ENCODE data around the gene HYAL2.
A peak's percentile ranks its signal among the peaks of the same experiment; 100 is the strongest.

Gene HYAL2

DNA sequence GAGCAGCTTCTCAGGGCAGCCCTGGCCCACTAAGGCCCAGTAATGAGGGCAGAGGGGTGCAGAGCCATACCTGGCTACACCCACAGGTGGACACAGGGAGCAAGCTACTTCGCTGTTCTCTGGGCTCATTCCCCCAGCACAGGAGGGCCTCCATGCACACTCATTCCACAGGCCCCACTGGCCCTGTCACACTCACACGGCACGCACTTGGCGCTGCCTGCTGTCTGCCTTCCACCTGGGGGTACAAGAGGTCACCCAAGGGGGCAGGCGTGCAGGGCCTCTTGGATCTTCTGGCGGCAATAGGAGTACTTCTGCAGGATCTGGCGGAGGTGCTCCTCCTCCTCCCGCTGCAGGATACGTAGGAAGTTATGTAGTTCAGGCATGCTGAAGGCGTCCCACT lies 7.8 kb upstream of the HYAL2 start:
- DNase-seq (ENCODE audit: low read depth in 2 of 2), result no peak

DNA sequence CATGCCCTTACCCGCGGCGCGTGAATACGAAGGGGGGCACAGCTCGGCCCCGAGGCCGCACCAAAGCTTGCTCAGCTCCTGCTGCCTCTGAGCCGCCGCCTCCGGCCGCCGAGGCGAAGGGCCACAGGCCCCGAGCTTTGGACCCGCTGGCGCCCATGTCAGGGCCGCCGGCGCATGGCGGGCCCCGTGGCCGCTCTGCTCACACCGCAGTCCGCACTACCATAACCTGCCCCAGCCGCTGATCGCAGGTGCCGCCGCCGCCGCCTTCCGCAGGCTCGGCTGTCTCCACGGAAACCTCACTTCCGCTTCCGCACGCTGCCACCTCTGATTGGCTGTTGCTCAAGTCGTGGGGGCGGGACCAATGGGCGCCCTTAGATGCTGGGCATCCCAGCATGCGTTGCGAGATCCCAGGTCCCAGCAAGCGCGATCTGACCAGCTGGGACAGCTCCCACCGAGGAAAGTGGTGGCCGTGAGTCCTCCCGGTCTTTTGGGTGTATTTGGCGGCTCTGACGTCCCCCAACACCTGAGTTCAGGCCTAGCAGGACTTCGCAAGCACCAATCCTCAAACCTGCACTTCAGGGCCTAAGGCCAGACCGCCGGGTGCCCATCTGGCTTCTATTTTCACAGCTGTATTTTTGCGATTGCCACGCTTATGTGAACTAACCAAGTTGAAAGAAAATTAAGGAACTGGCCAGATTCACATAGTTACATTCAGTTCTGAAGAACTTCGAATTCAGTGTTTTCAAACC lies 5.6 kb upstream of the HYAL2 start, which contains the start of gene TUSC2:
Gene TUSC2 (minus strand): TSS at position 281 of the 749 bp plus-strand sequence. CDS start 124 bp downstream, at position 157.
- DNase-seq (ENCODE audit: low read depth in 2 of 2), result peak; percentile 93 to 94

DNA sequence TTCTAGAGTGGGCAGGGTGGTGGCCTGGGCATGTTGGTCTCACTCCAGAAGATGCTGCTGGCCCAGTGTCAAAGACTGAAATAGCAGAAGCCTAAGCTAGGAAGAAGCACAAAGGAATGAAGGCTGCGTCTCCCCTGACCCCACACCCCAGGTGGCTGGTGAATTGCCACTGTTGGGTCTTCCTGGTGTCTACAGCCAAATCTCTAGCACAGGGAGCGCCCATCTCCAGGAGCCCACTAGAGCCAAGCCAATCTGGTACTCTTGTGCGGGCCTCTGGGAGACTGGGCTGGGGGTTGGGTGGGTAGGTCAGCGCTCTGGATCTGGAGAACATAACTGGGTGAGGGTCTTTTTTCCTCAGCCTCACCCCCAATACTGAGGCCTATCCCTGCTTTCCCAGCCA lies 4.6 kb upstream of the HYAL2 start:
- no peak for DNase-seq (ENCODE audit: low read depth in 2 of 2)

DNA sequence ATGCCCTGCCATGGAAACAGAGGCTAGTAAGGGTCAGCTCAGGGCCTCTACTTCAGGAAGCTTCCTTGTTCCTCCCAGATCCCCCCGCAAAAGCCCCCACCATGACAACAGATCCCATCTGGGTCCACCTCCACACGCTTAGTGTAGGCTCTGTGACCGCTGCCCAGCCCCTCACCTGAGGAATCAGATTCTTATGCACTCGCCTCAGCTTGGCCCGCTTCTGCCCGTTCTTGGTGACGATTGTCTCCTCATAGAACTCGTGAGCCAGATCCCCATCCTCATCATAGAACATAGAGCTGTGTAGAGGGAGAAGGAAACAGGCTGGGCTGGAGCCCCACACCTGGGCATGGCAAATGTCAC lies 3.6 kb upstream of the HYAL2 start:
- no peak for DNase-seq (ENCODE audit: low read depth in 2 of 2)

DNA sequence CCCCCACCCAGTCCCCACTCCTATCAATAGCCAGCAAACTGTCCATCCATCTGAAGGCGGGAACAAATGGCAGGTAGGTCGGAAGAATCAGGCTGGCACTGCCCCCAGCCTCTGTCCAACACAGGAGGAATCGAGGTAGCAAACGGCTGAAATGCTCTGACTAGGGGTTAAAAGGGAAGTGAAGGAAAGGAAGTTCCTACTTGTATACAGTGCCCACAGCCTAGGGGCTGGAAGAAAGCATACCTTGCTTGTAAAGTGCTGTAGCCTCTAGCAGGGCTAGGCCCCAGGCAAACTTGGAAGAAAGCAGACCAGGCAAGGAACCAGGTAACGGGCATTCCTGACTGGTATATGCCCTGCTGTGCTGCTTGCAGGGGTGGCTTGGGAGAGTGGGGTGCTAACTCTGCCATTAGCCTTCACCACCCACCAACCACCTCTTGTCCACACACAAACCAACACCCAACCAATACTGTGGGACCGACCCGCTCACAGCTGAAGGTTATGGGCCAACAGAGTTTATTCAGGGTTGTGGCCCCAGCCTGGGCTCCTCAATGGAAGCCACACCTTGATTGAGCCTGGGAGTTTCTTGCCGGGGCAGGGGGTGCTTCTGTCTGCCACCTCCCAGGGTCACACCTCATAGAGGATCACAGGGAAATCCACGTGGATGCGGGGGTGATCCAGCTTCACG lies 3.1 kb upstream of the HYAL2 start:
- no peak for DNase-seq (ENCODE audit: low read depth in 2 of 2)

DNA sequence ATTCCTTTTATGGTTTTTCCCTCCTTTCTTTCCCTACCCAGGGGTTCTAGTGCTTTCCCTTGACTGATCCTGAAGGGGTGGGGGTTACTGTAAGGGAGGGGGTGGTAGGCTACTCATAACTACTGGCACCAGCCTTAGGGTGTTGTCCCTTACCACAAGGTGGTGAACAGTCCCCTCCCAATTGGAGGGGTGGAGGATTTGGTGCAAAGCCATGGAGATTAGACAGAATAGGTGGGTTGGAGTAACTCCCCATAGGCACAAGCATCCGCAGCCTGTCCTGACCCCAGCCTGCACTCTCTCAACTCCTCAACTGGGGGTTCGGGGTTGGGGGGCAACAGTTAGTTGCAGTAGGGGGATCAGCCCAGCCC lies 2.6 kb upstream of the HYAL2 start:
- DNase-seq (ENCODE audit: low read depth in 2 of 2), result no peak

DNA sequence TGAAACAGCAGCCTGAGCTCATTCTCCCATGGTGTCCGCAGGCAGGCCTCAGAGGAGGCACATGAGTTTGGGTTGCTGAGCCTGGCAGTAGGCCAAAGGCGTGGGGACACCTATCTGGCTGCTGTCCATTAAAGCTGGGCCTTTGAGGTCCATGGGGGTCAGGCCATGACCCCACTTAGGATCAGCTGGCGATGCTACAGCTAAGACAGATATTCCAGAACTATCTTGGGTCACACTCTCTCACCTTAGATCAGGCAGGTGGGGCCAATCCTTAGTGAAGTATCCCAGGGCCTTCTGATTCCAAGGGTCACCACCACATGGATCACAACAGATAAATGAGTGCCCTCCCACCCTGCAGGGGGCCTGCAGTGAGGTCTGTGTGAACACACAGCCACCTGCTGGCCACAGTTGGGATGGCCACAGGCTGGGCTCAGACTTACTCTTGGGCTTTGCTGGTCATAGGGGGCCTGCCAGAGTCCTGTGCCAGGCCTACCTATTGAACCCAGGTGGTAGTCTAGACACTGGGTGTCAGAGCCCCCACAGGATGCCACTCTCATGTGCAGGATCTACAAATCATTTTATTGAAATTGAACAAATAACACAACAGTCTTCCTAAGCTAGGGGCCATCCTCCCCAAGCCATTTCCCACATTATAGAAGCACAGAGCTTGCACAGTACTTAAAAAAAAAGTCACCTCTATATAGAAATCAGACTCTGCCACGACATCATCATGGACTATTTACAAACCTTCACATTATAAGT lies 2.0 kb upstream of the HYAL2 start:
- DNase-seq (ENCODE audit: low read depth in 2 of 2), result peak; percentile 52 to 57

DNA sequence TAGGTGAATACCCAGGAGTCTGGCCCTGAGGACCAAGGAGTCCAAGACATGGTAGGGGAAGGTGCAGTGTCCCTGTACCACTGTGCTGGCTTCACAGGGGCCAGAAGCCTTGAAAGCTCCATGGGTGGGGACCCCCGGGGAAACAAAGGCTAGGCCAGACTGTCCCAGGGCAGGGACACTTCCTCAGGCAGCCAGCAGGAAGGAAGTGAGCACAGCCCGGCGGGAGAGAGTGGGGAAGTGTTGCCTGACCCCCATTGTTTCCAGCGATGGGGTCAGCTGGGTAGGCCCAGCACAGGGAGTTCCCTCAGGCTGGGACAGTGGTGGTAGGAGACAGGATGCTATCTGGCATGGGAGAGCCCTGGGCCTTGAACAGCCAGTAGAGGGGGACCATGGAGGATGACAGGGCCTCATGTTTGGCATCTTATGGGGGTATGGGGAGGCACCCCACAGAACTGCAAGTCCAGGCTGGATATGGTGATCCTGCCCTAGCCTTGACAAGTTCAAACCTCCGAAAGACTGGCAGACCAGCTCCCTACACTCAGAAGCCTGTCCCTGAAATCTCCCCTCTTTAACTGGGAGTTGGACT lies 1.2 kb upstream of the HYAL2 start:
- DNase-seq (ENCODE audit: low read depth in 2 of 2), result no peak

DNA sequence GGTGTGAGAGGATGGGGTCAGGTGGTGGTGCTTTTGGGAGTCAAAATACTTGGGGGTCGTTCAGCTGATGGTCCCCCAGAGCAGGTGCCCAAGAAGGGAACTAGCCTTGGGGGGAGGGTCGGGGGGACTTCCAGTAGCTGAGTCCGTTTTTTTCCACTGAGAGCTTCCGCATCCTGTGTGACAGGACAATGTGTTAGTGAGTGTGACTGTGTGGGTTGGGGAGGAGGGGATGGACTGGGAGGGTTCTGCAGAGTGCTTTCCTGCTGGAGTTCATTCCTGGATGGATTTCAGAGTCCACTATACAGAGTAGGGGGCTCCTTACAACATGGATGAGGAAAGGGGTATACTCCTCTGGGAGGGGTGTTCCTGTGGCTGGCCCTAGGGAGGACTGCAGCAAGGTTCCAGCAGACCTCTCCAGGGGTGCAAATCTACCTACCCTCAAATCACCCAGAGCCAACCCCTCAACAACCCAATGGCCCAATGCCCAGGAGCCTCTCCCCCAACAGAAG lies 601 bp upstream of the HYAL2 start:
- no peak for DNase-seq (ENCODE audit: low read depth in 2 of 2)

DNA sequence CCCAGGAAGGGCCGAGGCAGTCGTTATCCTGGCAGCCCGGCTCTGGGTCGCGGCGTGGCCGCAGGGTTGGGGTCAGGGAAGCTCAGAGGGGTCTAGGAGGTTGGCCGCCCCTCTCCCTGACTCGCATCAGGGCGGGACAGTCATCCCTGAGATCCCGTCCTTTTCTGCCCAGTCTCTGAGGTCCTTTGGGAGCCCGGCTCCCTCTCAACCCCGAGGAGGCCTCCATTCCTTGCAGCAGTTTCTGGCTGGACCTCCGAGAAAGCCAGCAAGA lies 495 bp downstream of the HYAL2 start:
- DNase-seq (ENCODE audit: low read depth in 2 of 2), result no peak

DNA sequence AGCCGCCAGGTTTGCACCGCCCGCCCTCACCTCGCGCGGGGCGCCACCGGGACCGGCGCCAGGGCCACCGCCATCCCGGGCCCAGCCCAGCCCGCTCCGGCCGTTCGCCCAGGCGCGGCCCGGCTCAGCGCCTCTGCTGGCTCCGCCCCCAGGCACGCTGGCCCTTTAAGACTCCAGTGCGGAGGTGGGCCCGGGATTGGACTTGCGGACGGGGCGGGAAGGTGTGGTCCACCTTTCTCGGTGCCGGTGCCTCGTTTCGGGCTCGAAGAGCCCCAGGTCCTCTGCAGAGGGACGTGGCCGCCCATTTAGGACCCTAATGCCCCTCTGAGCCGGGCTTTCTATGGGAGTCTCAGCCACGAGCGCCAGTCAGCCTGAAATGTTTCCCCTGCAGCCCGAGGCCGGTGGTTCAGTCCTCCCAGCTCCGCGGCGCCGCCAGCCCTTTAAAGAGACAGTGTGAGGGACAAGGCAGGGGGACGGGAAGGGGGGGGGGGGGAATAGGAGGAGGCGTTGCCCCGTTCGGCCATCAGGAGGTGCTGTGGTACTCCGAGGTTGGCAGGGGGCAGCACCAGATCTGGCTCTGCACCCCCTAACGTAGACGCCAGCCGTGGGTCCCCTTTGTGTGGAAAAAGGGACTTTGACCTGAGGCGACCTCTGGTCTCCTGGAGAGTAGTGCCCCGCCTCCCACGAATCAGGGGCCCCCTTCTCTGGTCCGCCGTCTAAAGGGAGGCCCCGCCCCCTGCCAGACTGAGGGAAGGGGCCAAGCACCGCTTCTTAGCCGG lies 1.0 kb downstream of the HYAL2 start:
- DNase-seq (ENCODE audit: low read depth in 2 of 2), result peak; percentile 75 to 84

DNA sequence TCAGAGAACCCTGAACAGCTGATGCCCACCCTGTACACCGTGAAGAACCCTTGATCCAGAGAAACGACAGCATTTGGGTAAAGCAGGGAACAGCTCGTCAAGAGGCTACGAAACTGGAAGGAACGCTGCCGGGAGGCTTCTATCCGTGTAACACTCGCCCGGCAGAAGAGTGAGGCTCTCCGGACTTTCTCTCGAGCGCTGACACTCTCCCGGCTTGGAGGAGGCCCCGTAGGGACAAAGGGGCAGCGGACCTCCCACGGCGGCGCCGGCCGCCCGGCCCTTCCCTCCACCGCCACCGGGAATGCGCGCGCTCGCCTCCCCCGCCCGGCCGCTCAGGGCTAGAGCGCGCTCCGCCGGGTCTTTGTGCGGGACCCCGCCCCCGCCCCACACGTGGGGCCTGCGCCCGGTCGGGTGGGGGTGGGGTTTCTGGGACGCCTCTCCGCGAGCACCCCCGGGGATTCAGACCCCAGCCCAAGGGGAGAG lies 1.7 kb downstream of the HYAL2 start:
- DNase-seq (ENCODE audit: low read depth in 2 of 2), result peak in 1 of 2 donors; percentile 62

DNA sequence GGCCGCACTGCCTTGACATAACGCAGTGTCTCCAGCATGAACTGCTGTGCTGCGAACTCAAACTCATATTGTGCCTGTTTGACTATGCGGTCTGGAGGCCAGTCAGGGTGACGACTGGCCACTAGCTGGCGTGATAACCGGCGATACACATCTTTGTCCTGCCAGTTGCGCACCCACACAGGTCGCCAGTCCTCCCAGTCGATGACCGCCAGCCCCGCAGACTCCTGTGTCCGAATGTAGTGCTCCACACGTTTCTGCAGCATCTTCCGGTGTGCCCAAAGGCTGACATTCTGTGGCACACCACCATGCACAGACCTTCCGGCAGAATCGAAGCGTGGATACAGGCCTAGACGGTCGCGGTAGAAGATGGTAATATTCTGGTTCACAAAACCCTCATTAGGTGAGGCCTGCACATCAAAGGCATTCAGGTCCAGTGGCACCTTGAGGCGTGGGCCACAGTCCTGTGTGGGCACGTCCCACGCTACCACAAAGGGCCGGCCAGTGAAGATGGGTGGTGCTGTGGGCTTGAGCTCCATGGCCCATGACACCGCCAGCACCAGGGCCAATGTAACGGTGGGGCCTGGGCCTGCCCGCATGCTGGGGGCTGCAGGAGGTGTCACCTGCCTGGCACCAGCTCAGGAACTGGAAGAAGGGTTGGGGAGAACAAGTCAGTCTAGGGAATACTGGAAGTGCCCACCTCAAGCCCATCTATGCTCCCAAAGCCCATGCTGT lies 2.5 kb downstream of the HYAL2 start:
- DNase-seq (ENCODE audit: low read depth in 2 of 2), result no peak

DNA sequence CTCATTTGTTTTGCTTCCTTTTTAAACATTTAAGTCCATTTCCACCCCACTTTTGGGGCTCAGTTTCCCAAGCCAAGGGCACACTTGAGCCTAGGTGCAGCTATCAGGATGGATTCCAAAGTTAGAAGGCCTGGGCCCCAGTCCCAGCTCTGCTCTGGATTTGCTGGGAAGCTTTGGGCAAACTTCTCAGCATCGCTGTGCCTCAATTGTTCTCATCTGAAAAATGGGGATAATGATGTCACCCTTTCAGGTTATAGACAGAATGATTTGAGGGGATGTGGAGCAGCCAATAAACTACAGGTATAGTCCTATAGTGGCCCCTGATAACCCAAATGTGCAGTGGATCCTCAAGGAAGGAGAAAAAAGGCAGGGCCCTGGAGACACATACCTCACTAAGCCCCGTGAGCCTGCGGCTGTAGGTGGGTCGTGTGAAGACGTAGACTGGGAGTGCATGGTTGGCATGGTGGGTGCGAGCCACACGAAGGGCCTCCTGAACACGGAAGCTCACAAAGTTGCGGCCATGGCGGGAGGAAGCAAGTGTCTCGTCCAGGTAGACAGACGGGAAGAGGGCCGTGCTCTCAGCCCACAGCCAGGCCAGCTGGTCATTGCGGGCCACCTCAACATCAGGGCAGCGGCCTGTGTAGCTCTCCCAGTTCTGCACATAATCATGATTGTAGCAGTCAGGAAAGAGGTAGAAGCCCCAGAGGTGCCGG lies 3.2 kb downstream of the HYAL2 start:
- DNase-seq (ENCODE audit: low read depth in 2 of 2), result no peak

DNA sequence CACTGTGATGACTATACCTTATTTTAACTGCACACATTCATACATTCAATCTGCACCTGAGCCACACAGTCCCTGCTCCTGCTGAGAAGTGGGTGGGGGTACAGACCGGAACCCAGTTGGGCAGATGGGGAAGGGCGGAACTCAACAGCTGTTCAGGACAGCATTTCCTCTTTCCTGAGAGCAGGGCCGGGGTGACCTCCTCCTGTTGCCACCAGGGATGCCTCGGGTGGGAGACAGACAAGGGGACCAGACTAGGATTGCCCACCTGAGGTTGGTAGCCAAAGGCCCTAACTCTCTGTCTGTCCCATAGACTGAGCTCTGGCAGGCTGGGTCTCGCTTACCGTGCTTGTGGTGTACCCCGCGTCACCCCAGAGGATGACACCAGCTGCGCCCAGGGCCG lies 3.9 kb downstream of the HYAL2 start:
- no peak for DNase-seq (ENCODE audit: low read depth in 2 of 2)

DNA sequence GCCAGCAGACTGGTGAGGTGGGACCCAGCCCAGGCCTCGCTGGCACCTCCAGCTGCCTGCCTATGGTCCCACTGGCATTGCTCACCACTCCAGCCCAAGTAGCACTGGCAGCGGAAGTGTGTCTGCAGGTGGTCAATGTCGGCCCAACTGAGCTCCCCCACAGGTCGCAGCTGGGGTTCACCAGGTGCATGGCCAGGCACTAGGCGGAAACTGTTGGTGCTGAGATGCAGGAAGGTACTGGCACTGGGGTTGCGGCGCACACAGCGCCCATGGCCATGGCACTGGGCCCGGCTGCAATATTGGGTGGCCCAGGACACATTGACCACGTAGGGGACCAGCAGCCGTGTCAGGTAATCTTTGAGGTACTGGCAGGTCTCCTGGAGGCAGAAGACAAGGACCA lies 4.4 kb downstream of the HYAL2 start:
- no peak for DNase-seq (ENCODE audit: low read depth in 2 of 2)

DNA sequence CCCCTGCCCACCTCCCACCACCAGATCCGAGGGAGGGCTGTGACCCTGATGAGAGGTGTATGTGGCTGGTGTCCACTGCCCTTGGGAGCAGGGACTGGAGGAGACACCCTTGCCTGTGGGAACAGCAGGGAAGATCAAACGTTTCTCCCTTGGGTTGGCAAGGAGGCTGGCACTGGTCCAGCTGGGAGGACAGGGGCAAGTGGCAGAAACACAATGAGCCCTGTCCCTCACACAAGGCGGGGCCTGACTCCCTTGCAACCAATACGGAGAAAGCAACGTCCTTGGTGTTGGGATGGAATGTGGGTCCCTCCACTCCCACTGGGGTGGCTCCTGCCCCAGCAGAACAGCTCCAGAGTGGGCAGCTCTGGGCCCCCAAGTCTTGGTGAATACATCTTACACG lies 5.2 kb downstream of the HYAL2 start:
- DNase-seq (ENCODE audit: low read depth in 2 of 2), result no peak

DNA sequence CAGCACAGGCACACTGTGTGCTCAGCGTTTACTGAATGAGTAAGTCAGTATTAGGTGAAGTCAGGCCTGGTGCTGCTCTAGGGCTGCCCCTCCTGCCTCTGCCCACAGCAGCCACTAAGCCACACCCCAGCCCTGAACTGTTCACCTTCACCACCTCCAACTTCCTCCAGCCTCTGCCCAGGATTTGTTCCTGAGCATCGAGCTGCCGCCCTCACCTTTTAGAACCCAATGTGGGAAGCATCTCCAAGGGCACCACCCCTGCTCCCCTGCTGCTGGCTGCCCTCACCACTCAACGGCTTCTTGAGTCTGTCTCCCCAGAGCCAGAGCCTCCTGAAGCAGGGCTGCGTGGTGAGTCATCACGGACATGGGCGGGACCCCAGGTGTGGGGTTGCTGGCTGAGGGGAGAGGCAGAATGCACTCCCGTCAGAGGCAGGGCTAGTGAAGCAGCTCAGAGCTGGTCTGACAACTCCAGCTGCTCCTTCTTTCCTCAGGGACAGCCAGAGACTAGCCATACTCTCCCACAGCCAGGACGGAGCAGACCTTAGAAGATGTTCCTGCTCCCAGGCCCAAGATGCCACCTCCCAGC lies 5.8 kb downstream of the HYAL2 start:
- no peak for DNase-seq (ENCODE audit: low read depth in 2 of 2)

DNA sequence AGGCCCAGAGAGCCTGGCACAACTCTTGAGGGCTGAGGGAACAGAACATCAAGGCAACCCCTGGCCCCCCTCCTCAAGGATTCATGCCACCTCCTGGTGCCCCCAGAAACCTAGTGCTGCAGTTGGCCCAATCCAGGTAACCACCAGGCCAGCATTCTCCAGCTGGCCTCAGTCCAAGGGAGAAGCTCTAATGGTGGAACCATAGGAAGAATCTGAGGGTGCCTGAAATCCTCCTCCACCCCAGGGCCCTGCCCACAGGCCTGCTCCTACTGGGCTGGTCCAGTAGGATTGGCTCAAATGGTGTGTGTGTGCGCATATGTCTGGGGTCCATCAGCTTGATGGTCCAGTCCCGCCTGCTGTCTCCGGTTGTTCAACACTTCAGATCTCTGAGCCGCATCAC lies 7.7 kb downstream of the HYAL2 start:
- DNase-seq (ENCODE audit: low read depth in 2 of 2), result no peak

DNA sequence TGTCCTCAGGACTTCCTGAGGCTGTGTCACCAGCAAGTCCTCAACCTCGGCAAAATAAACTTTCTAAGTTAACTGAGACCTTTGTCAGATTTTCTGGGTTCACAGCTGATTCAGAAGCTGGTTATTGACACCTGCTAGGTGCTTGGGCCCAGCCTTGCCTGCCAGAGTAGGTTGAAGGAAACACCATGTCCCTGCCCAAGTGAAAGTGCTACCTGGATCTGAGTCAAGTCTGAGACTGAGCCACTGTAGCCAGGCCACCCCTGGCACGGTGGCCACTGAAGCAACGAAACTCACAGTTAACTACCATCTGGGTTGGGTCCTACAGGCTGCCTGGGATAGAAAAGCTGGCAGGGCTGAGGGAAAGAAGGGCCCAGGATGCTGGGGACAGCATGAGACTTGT lies 8.2 kb downstream of the HYAL2 start:
- DNase-seq (ENCODE audit: low read depth in 2 of 2), result no peak
